ENCODE data around the gene DAO.
"Not testable (repeated sequence)": the region's sequence is repeated elsewhere in the genome, so short reads cannot be mapped to it uniquely, and the experiment has no call there.

Gene DAO

GRCh38 chr12:108879615-108880254 lies at the start of gene DAO:
TSS of gene DAO (plus strand) at chr12:108880092. CDS start at chr12:108885007, 4,915 bp downstream.
- DNase-seq, result no peak

GRCh38 chr12:108831309-108831991 lies 48.4 kb upstream of the DAO start:
- DNase-seq, result no peak

GRCh38 chr12:108832208-108832607 lies 47.7 kb upstream of the DAO start:
- DNase-seq, result no peak

GRCh38 chr12:108832730-108833354 lies 47.0 kb upstream of the DAO start:
- no peak for DNase-seq

- no peak for DNase-seq
These were observed 46.5 kb upstream of the DAO start for GRCh38 chr12:108833355-108833733.

- DNase-seq, result no peak
These were observed 46.0 kb upstream of the DAO start for GRCh38 chr12:108833757-108834472.

- no peak for DNase-seq
These were observed 43.8 kb upstream of the DAO start for GRCh38 chr12:108835860-108836634.

- no peak for DNase-seq
These were observed 42.7 kb upstream of the DAO start for GRCh38 chr12:108837239-108837638.

- DNase-seq, result no peak
These were observed 42.2 kb upstream of the DAO start for GRCh38 chr12:108837680-108838079.

- DNase-seq, result no peak
These were observed 41.5 kb upstream of the DAO start for GRCh38 chr12:108838194-108839017.

GRCh38 chr12:108839018-108839889 lies 40.6 kb upstream of the DAO start:
- no peak for DNase-seq

- DNase-seq, result no peak
These were observed 40.0 kb upstream of the DAO start for GRCh38 chr12:108839890-108840230.

GRCh38 chr12:108840605-108841332 lies 39.1 kb upstream of the DAO start:
- DNase-seq, result no peak

GRCh38 chr12:108841825-108842224 lies 38.1 kb upstream of the DAO start:
- DNase-seq, result not testable (repeated sequence)

GRCh38 chr12:108842361-108842760 lies 37.5 kb upstream of the DAO start:
- no peak for DNase-seq

- DNase-seq, result no peak
These were observed 36.7 kb upstream of the DAO start for GRCh38 chr12:108843187-108843586.

- DNase-seq, result no peak
These were observed 34.2 kb upstream of the DAO start for GRCh38 chr12:108845696-108846095.

- no peak for DNase-seq
These were observed 33.6 kb upstream of the DAO start for GRCh38 chr12:108846290-108846701.

GRCh38 chr12:108847705-108848104 lies 32.2 kb upstream of the DAO start:
- no peak for DNase-seq

- no peak for DNase-seq
These were observed 30.2 kb upstream of the DAO start for GRCh38 chr12:108849660-108850059.

All from NCI-H526 (cell line).